NCI-H146 treated with DMSO at 0.1 percent for 48 hours (cell line): ENCODE data around the gene SLC9A7.

Experiments
- DNase-seq: peaks from one replicate; lab custom pipeline; 2025; ENCODE audit not compliant: unreplicated experiment; lab: John Stamatoyannopoulos, UW

The SLC9A7 gene

DNA sequence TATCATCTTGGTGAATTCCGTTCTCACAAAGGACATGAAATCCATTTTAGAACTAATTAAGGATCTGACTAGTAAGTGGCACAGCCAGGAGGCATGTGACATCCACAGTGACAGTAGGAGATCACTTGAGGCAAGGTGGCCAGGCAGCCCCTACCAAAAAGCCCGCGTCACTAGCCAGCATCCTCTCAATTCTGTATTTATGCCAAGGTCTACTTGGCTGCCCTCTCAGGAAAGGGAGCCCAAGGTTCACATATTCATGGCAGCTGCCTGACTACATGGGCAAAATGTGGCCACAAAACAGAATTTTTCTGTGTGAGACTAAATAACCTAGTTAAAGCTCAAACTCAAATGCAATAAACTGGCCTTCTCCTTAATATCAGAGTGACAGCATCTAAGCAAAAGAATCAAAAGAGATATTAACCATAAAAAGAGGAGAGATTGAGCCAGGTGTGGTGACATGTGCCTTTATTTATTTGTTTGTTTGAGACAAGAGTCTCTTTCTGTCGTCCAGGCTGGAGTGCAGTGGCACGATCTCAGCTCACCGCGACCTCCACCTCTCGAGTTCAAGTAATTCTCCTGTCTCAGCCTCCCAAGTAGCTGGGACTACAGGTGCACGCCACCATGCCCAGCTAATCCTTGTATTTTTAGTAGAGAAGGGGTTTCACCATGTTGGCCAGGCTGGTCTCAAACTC is 51.5 kb downstream of the SLC9A7 start:
- DNase-seq, result no peak

DNA sequence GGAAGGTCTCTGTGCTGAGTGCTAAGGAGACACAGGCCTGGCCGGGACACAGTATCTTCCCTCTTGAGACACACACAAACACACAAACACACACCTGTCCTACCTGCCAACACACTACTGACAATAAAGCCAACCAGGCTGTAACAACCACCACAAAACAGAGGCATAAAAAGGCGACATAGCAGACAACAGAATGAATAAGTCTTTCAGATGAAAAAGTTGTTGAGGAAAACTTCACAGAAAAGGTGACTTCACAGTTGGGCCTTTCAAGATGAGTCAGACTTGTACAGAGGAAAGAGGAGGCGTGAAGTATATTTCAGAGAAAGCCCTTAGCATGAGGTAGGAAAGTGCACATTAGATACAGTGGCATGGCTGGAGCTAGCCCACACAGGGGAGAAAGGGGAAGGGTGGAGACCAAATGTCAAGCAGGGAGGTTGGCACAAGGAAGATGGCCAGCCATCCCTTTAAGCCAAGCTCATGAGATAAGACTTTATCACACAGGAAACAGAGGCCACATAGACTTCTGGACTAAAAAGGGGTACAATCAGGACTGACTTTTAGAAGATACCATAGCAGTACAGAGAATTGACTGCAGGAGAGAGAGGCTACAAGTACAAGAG is 54.0 kb downstream of the SLC9A7 start:
- DNase-seq, result no peak

DNA sequence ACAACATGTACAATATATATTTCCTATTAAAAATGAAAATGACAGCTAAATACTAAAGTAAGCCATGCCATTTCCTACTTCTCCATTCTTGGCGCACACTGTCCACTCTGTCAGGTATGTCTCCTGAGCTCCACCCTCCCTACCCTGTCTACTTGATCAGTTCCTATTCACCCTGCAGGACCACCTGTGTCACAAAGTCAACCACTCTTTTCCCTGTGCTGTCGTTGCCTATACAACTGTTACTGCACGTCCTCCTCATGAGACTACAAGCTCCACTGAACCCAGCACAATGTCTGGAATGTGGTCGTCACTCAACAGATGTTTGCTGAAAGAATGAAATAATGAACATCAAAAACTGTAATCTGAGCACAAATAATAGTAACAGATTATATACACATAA is 54.9 kb downstream of the SLC9A7 start:
- DNase-seq, result no peak

- DNase-seq, result no peak
Observed at GRCh38 chrX:46698691-46699090, 60.2 kb downstream of the SLC9A7 start.

GRCh38 chrX:46695491-46695890 is 63.4 kb downstream of the SLC9A7 start:
- DNase-seq, result no peak

GRCh38 chrX:46694549-46694948 is 64.4 kb downstream of the SLC9A7 start:
- DNase-seq, result no peak

- DNase-seq, result no peak
Observed at GRCh38 chrX:46693149-46693548, 65.8 kb downstream of the SLC9A7 start.

GRCh38 chrX:46690818-46691217 is 68.1 kb downstream of the SLC9A7 start:
- DNase-seq, result no peak

DNA sequence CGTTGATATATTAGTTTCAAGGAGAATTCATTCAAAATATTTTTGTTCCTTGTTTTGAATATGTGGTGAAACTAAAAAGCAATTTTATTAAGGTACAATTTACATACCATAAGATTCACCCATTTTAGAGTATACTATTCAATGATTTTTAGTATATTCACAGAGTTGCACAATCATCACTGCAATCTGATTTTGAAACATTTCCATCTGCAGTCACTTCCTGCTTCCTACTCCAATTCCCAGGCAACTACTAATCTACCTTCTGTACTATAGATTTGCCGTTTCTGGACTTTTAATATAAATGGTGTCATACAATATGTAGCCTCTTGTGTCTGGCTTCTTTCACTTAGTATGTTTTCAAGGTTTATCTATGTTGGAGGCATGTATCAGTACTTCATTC is 71.3 kb downstream of the SLC9A7 start:
- DNase-seq, result no peak

DNA sequence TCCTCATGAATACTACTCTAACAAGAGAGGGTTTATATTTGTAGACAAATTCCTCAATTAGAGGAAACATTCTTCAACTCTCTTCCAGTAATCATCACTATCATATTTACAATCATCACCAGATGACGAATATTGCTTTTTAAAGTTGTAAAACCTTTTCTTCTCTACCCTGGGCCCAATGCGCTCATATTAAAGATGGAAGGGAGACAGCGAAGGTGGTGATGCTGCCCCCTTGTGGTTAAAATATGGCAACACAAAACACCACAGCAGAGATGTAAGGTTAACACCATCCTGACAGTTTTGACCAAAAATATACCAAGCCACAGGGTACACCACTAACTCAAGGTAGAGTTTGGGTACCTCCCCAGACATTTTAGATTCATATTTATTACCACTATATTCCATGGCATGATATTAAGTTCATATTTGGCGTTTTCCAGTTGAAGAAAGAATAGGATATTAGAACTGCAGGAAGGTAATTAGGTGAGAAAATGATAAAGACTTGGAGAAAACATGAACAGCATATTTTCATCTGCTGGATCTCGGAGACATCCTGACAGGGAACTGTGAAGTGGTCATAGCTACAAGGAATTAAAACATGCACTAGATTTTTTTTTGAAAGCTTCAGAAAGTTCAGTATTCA is 72.8 kb downstream of the SLC9A7 start:
- DNase-seq, result no peak

DNA sequence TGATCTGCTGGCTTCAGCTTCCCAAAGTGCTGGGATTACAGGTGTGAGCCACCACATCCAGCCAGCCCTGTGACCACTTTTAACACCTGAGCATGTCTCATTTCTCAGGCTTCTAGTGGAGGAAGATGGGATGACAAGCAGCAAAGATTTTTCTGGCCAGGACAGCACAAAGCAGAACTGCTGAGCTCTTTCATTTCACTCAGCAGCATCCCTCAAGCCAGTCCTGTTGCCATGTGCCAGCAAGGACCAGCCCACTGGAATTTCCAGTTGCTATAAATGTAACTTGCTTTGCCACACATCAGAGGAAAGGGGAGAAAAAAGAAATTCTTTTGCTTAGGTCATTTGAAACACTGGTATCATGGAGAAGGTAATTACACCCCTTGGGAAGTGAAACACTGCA is 75.9 kb downstream of the SLC9A7 start:
- DNase-seq, result no peak

- DNase-seq, result no peak
Observed at GRCh38 chrX:46681849-46682248, 77.1 kb downstream of the SLC9A7 start.

GRCh38 chrX:46678232-46678631 is 80.7 kb downstream of the SLC9A7 start:
- no peak for DNase-seq

- no peak for DNase-seq
Observed at GRCh38 chrX:46676399-46677356, 82.2 kb downstream of the SLC9A7 start.

- no peak for DNase-seq
Observed at GRCh38 chrX:46673620-46674359, 85.1 kb downstream of the SLC9A7 start.

DNA sequence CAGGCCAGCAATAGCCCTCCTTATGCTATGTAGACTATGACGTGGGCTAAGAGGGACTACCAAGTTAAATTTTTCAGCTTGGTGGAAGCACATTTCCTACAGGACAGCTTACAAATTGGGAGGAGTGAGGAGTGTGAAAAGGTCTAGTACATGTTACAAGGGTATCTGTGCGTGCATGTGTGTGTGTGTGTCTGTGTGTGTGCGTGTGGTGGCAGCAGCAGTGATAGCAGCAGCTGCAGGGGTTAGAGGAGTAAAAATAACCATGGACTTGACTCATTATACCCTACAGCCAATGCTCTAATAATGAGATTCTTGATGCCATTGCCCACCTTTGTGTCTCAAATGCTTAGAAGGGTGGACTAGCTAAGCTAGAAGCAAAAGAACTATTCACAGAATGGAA is 88.6 kb downstream of the SLC9A7 start:
- no peak for DNase-seq

DNA sequence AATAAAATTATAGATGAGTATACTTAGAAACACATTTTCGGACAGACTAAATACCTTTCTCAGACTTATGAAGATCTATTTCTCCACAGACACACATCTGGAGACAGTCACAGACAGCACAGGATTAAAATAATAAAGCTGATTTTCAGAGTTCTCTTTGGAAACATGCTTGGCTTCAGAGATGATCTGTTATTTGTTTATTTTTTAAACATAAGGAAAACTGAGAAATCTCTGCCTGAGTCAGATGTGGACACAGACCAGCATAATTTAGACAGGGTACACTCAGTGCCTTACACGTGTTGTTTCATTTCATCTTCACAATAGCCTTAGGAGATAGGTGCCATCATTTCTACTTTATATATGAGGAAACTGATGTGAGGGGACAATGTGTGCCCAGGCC is 92.1 kb downstream of the SLC9A7 start:
- DNase-seq, result no peak

DNA sequence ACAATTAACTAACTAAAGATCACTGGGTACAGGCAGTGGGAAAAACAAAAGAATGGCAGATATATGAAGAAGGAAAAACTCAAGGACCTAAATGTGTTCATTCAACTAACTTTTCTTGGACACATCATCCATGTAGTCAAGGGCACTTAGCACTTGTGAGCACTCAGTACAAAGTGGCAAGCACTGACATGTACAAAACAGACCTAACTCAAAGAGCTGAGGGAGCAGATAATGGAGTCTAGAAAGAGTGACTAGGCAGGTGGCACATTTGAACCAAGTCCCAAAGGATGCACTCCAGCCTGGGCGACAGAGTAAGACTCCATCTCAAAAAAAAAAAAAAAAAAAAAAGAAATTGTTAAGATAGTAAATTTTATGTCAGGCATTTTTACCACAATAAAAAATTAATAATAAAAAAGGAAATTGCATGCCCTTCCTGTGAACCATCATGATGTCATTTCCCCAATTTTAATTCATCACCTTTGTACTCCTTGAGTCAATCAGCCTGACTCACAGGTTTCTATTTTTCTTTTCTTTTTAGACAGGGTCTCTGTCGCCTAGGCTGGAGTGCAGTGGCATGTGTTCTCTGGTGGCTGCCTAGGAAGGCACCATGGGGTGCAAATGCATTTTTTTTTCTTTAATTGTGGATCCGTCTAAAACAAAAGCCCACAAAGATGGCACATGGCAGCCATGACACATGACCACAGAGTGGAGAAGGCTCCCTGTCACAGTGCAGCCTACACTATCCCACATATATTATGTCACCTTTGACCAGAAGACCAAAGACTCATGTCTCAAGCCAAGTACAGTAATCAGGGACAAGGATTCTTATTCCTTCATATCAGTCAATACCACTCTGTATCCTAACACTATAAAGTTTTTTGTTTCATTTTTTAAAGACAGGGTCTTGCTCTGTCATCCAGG is 93.4 kb downstream of the SLC9A7 start:
- DNase-seq, result no peak

- no peak for DNase-seq
Observed at GRCh38 chrX:46662188-46662958, 96.5 kb downstream of the SLC9A7 start.
